Right hindlimb (tissue), 1 donor: ENCODE data around the gene SMIM24.

ENCODE experiments used
- DNase-seq: peaks from one replicate; pipeline ENCODE4 v3.0.0-alpha.2; 2018

The SMIM24 gene

GRCh38 chr19:3426433-3426832, 53.9 kb downstream of the SMIM24 start:
- no peak for DNase-seq
